ENCODE results near the gene ZNF444.
"Not testable (repeated sequence)": the region's sequence is repeated elsewhere in the genome, so short reads cannot be mapped to it uniquely, and the experiment has no call there.

ZNF444 gene

GRCh38 chr19:56097776-56098175 lies 43.3 kb upstream of the ZNF444 start:
- no peak overlapping the region for H3K4me3 ChIP-seq (ENCODE audit: low read depth, low read length)
- no peak for TF ChIP-seq CTCF (IDR thresholded peaks at IDR 0.05; ENCODE audit: low read depth, low read length, missing control alignments)
- no peak for DNase-seq (ENCODE audit: low read depth)

GRCh38 chr19:56098237-56098636 lies 42.9 kb upstream of the ZNF444 start:
- not testable (repeated sequence) for DNase-seq (ENCODE audit: low read depth); H3K4me3 ChIP-seq (ENCODE audit: low read depth, low read length)

GRCh38 chr19:56098731-56099568 lies 42.1 kb upstream of the ZNF444 start:
- no peak overlapping the region for H3K4me3 ChIP-seq (ENCODE audit: low read depth, low read length)
- TF ChIP-seq CTCF (IDR thresholded peaks at IDR 0.05; ENCODE audit: low read depth, low read length, missing control alignments) = no peak
- no peak for DNase-seq (ENCODE audit: low read depth)

GRCh38 chr19:56099638-56100539 lies 41.2 kb upstream of the ZNF444 start:
- TF ChIP-seq CTCF (IDR thresholded peaks at IDR 0.05; ENCODE audit: low read depth, low read length, missing control alignments) = no peak
- H3K4me3 ChIP-seq (ENCODE audit: low read depth, low read length) = no peak overlapping the region
- DNase-seq (ENCODE audit: low read depth) = no peak

GRCh38 chr19:56101095-56101494 lies 40.0 kb upstream of the ZNF444 start:
- H3K4me3 ChIP-seq (ENCODE audit: low read depth, low read length) = no peak overlapping the region
- no peak for DNase-seq (ENCODE audit: low read depth)
- TF ChIP-seq CTCF (IDR thresholded peaks at IDR 0.05; ENCODE audit: low read depth, low read length, missing control alignments) = no peak

- no peak overlapping the region for H3K4me3 ChIP-seq (ENCODE audit: low read depth, low read length)
- no peak for TF ChIP-seq CTCF (IDR thresholded peaks at IDR 0.05; ENCODE audit: low read depth, low read length, missing control alignments)
- no peak for DNase-seq (ENCODE audit: low read depth)
These were observed 39.1 kb upstream of the ZNF444 start for GRCh38 chr19:56101746-56102535.
